HepG2 (cell line): Measurements from ENCODE around the gene RAD9A. TPM values are rescaled to one million over a fixed set of nuclear protein-coding genes. Genes with fewer than 3 reads are reported as not detected.
A peak's percentile ranks its signal among the peaks of the same experiment; 100 is the strongest.

ENCODE experiments used
- ATAC-seq: fragments of 200-7000 bp; cut with Tn5 transposase; 3 replicates; pipeline ENCODE4 v1.9.1; 2020; ENCODE audit warnings: mild to moderate bottlenecking, moderate library complexity
- BruUV-seq: library from RNA; stranded (reverse); fragments of 400-500 nt; replicated peaks from 2 replicates; lab custom pipeline; 2021; lab: Mats Ljungman, UMichigan
- CTCF ChIA-PET: fragments of 300-600 bp; formaldehyde crosslinking; extraction: SDS; loops from one replicate; lab custom pipeline; 2021; ENCODE audit warnings: low total read pairs, inconsistent platforms, low intra/inter-chr PET ratio; lab: Yijun Ruan, JAX
- POLR2A ChIA-PET: fragments of 350-600 bp; sonication (Branson Sonifier 250); formaldehyde crosslinking; loops from one replicate; lab custom pipeline; 2020; ENCODE audit warnings: antibody characterized with exemption, inconsistent platforms; lab: Yijun Ruan, JAX
- DNase-seq: peaks from one replicate; pipeline ENCODE4 v3.0.0-alpha.2; 2015; ENCODE audit warnings: low spot score
- FAIRE-seq: peaks from 3 replicates; lab custom pipeline; 2011; peaks lifted over from hg19 to GRCh38; lab: Jason Lieb, UNC
- H2AFZ ChIP-seq: one replicate; pipeline ENCODE4 v1.6.1; 2011; ENCODE audit warnings: low read length, inconsistent platforms
- H3K27ac ChIP-seq: fragments of 300-600 bp; 3 replicates; pipeline ENCODE4 v1.8.0; 2011; ENCODE audit warnings: mixed run types, mild to moderate bottlenecking, mixed read lengths, low read length, inconsistent platforms; ENCODE audit not compliant: insufficient read depth; ENCODE audit errors: extremely low read length
- H3K27me3 ChIP-seq, 2 experiments: fragments of 200-600 bp in 1 of 2; 2 replicates in 1 of 2; 3 replicates in 1 of 2; pipeline versions ENCODE4 v1.6.0 to v1.8.0; 2011; ENCODE audit warnings: low read length in 2 of 2, mild to moderate bottlenecking in 2 of 2, moderate library complexity in 2 of 2, inconsistent platforms in 1 of 2; ENCODE audit not compliant: insufficient read depth in 2 of 2, control insufficient read depth in 1 of 2
- H3K36me3 ChIP-seq, 2 experiments: fragments of 200-600 bp in 1 of 2; replicated peaks in 1 of 2; 2 replicates in 1 of 2; 3 replicates in 1 of 2; pipeline versions ENCODE4 v1.5.1 to v1.8.0; 2011; ENCODE audit warnings: low read length in 2 of 2, inconsistent platforms in 1 of 2; ENCODE audit not compliant: insufficient read depth in 2 of 2, control insufficient read depth in 1 of 2
- H3K4me1 ChIP-seq: 2 replicates; pipeline ENCODE4 v1.5.1; 2012; ENCODE audit warnings: low read length, inconsistent platforms; ENCODE audit not compliant: insufficient read depth
- H3K4me2 ChIP-seq: 2 replicates; pipeline ENCODE4 v1.6.0; 2011; ENCODE audit warnings: low read depth, low read length, inconsistent platforms
- H3K4me3 ChIP-seq, 3 experiments: fragments of 200-600 bp in 1 of 3; sonication (generic), shearing (Covaris generic) in 1 of 3; replicated peaks in 1 of 3; 2 replicates each; pipeline ENCODE4 v1.5.1; 2011 to 2016; ENCODE audit warnings: low read length in 3 of 3, inconsistent platforms in 2 of 3, low read depth in 2 of 3, mild to moderate bottlenecking in 2 of 3, control low read depth in 1 of 3, mixed read lengths in 1 of 3; ENCODE audit not compliant: insufficient read depth in 1 of 3
- H3K79me2 ChIP-seq: one replicate; pipeline ENCODE4 v1.6.1; 2011; ENCODE audit warnings: low read length, inconsistent platforms; ENCODE audit not compliant: insufficient read depth
- H3K9ac ChIP-seq: 2 replicates; pipeline ENCODE4 v1.6.0; 2011; ENCODE audit warnings: mild to moderate bottlenecking, low read depth, low read length, inconsistent platforms; ENCODE audit not compliant: insufficient read depth
- H3K9me3 ChIP-seq: 2 replicates; pipeline ENCODE4 v1.5.1; 2012; ENCODE audit warnings: mild to moderate bottlenecking, low read length
- H4K20me1 ChIP-seq: 2 replicates; pipeline ENCODE4 v1.6.0; 2011; ENCODE audit warnings: inconsistent platforms, mild to moderate bottlenecking, low read length, moderate library complexity; ENCODE audit not compliant: insufficient read depth
- AGO2 ChIP-seq: fragments of 200-400 bp; formaldehyde crosslinking; optimal IDR thresholded peaks from 2 replicates; pipeline ENCODE3; 2017; ENCODE audit warnings: mild to moderate bottlenecking, low read depth, low read length, moderate library complexity
- NFIB ChIP-seq: sonication (generic); formaldehyde crosslinking; IDR thresholded peaks from 2 replicates; pipeline ENCODE4 v1.9.0; 2021; ENCODE audit warnings: missing genetic modification reagents, mild to moderate bottlenecking, borderline replicate concordance
- POLR2A ChIP-seq, 2 experiments: IDR thresholded peaks; 2 replicates each; pipeline ENCODE4 v1.6.1; 2011; ENCODE audit warnings: low read depth in 2 of 2, low read length in 2 of 2, mild to moderate bottlenecking in 1 of 2, moderate library complexity in 1 of 2; ENCODE audit not compliant: insufficient read depth in 1 of 2
- RBFOX2 ChIP-seq: fragments of 200-400 bp; formaldehyde crosslinking; IDR thresholded peaks from 2 replicates; pipeline ENCODE4 v1.6.1; 2017; ENCODE audit warnings: low read depth, mild to moderate bottlenecking, low read length
- STAG1 ChIP-seq: sonication (generic); formaldehyde crosslinking; IDR thresholded peaks from 2 replicates; pipeline ENCODE4 v1.4.0; 2020; ENCODE audit warnings: missing genetic modification reagents
- ZNF337 ChIP-seq: sonication (generic); formaldehyde crosslinking; IDR thresholded peaks from 2 replicates; pipeline ENCODE4 v1.5.1; 2020; ENCODE audit warnings: missing genetic modification reagents, low read depth, mild to moderate bottlenecking, borderline replicate concordance
- ZNF768 ChIP-seq: sonication (generic); formaldehyde crosslinking; IDR thresholded peaks from 2 replicates; pipeline ENCODE4 v1.4.0; 2020; ENCODE audit warnings: missing genetic modification reagents
- WGBS: methylation state at CpG from one replicate; pipeline ENCODE4 v1.1.6; 2017; ENCODE audit warnings: low lambda C conversion rate; 5-methylcytosine and 5-hydroxymethylcytosine counted together
- in situ Hi-C: cut with HindIII; loops from 2 replicates; pipeline ENCODE4 v1.10.0; 2017; ENCODE audit warnings: low pct_unique_long_range_greater_than_20kb; ENCODE audit not compliant: extremely low pct_ligation_motif_present
- intact Hi-C: fragments of 100-400 bp; cut with micrococcal nuclease; formaldehyde crosslinking; loops from one replicate; pipeline ENCODE4 v1.10.0; 2022; ENCODE audit not compliant: unreplicated experiment
- polyA plus RNA-seq, 8 experiments: library from polyadenylated mRNA; depleted of rRNA in 3 of 8; stranded (reverse) in 7 of 8; unstranded in 1 of 8; fragments of >200 nt; fragmentation: Illumina TruSeq in 4 of 8; extraction: Trizol in 4 of 8; gene quantifications; 2 replicates each; pipeline versions ENCODE4 v1.2.1 to v1.2.3, GENCODE V29; 2011 to 2016; ENCODE audit warnings: low read depth in 4 of 8, missing spikeins in 1 of 8, mixed read lengths in 1 of 8; ENCODE audit not compliant: insufficient read depth in 1 of 8
- total RNA-seq, 5 experiments: library from RNA; depleted of rRNA; stranded (reverse); fragments of >200 nt; fragmentation: Illumina TruSeq; extraction: Trizol; gene quantifications; 2 replicates each; pipeline ENCODE4 v1.2.3, GENCODE V29; 2016; ENCODE audit warnings: low read depth in 1 of 5
- TF ChIP-seq, protein P1 (sequence below): sonication (generic); formaldehyde crosslinking; IDR thresholded peaks from 2 replicates; pipeline ENCODE4 v1.4.0; 2020; ENCODE audit warnings: missing genetic modification reagents
- TF ChIP-seq, protein P2 (sequence below): sonication (generic); formaldehyde crosslinking; IDR thresholded peaks from 2 replicates; pipeline ENCODE4 v1.5.0; 2020; ENCODE audit warnings: missing genetic modification reagents
- TF ChIP-seq, protein P3 (sequence below): sonication (generic); formaldehyde crosslinking; IDR thresholded peaks from 2 replicates; pipeline ENCODE4 v1.5.0; 2020; ENCODE audit warnings: mild to moderate bottlenecking, missing genetic modification reagents, moderate library complexity

Gene RAD9A
- total and polyA plus RNA-seq, 2 of the 13 experiments (the other 11 are each of a cell fraction or from before 2014, with no cell fraction given), result 10.1 to 15.7 TPM

DNA sequence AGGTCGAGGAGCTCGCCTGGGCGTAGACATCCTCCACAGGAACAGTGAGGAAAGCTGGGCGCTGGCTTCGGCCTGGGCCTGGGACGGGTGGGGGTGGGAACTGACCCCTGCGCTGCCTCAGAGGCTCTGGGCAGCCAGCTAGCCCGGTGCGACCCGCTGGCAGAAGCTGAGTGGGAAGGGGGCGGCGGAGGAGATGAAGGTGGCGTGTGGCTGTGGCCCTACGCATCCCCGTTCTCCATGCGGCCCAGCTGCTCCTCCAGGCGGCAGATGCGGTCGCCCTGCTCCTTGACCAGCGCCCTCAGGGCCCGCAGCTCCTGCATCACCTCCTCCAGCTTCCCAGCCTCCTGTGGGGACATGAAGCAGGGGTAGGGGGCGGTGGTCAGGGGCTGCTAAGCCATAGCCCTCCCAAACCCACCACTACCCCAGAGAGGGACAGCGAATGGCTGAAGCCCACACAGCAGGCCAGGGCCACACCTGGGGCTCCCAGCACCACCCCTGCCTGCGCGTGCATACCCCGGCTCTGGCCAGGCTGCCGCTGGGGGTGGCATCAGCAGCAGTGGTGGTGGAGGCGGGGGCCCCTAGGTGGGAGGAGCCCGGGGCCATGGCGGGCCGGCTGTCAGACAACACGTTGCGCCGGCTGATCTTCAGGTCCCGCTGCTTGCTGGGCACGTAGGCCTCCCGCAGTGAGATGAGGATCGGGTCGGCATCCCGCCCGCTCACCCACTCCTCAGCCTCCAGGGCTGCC lies 46.5 kb downstream of the RAD9A start:
- CTCF ChIA-PET, result no interaction called here
- no TSS peak for BruUV-seq
- intact Hi-C loops (no loop called here), in situ Hi-C loops (no loop called here)
- Histone ChIP-seq H3K79me2 (peaks cover 3% of the 10 kb centered on the region), H3K4me2 (no peak overlapping the region), H3K36me3 (peaks cover 8 to 14% of the 10 kb centered on the region in 2 experiments; a peak in 4 of 5 replicates), H3K9me3 (no peaks in the 10 kb centered on the region), H3K27ac (no peak overlapping the region), H3K9ac (no peak overlapping the region), H4K20me1 (no peaks in the 10 kb centered on the region), H3K4me3 (no peak overlapping the region), H3K27me3 (no peaks in the 10 kb centered on the region), H3K4me1 (peaks cover 8% of the 10 kb centered on the region), H2AFZ (no peak overlapping the region)
- FAIRE-seq (no peak), DNase-seq (no peak), ATAC-seq (no peak)
- 91% methylated on average over 7 of the region's 41 CpGs for WGBS
- POLR2A ChIA-PET, result interaction anchor here (1.0 to 1.1 kb wide), 2 partner anchors 10 to 27 kb away, joined by 3 to 5 read pairs; partner anchors contain the start of gene RPS6KB2
- TF ChIP-seq ZNF768 (CRISPR knock-in tag), result peak; percentile 91
- TF ChIP-seq NFIB (CRISPR knock-in tag), result no peak
- peak; percentile 68 for TF ChIP-seq RBFOX2
- no peak for TF ChIP-seq ZNF337 (CRISPR knock-in tag)

DNA sequence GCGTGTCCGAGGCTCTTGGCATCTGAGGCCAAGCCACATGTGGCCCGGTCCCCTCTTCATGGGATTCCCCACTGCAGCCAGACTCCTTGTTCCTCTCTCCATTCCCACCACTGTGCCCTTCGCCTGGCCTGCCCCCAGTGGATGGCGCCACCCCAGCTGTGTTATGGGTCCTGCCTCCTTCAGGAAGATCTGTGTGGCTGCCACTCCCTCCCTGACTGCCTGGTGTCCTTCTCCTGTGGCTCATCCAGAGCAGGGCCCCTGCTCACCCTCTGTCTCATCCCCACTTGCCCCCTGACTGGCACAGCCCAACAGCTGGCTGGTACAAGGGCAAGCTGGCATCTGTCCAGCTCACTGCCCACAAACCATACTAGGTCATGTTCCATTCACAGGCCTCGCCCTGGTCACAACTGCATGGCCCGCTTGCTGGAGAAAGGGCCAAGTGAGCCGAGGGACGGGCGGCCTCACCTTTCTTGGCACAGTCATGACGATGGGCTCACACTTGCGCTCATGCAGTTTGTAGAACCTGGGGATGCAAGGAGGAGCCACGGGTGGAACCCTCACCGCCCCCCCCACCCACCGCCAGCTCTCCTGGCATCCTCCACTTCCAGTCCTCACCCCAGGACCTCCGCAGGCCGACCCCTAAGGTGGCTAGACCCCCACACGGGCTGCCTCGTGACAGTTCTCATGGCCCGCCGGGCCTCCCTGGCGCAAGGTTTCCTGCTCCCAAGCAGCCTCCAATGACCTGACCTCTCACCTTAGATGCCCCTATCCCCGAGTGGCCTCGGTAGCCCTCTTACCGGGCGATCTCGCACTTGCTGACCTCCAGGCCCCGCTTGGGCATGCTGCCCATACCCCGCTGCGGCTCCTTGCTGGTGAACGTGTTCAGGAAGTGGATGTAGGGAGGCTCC lies 47.8 kb downstream of the RAD9A start:
- intact Hi-C loops, result no loop called here
- no peak for FAIRE-seq
- TF ChIP-seq, protein P1, sequence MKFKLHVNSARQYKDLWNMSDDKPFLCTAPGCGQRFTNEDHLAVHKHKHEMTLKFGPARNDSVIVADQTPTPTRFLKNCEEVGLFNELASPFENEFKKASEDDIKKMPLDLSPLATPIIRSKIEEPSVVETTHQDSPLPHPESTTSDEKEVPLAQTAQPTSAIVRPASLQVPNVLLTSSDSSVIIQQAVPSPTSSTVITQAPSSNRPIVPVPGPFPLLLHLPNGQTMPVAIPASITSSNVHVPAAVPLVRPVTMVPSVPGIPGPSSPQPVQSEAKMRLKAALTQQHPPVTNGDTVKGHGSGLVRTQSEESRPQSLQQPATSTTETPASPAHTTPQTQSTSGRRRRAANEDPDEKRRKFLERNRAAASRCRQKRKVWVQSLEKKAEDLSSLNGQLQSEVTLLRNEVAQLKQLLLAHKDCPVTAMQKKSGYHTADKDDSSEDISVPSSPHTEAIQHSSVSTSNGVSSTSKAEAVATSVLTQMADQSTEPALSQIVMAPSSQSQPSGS, result no peak
- TF ChIP-seq, protein P2, sequence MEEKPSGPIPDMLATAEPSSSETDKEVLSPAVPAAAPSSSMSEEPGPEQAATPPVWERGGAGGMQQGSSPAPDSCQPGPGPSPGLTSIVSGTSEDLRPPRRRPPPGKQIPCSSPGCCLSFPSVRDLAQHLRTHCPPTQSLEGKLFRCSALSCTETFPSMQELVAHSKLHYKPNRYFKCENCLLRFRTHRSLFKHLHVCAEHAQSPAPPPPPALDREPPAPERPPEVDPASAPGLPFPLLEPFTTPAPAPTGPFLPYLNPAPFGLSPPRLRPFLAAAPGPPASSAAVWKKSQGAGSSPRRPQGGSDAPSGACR (CRISPR knock-in tag), result no peak
- TF ChIP-seq STAG1 (CRISPR knock-in tag) (peak; percentile 34; the same call in 1 of the 2 replicates), POLR2A (IDR thresholded peaks at IDR 0.05; ENCODE audit: insufficient read depth in 1 of 2, low read depth in 2 of 2, low read length in 2 of 2) (0 out of 4 replicates have a peak, but pooled peaks of 1 of the 2 experiments have one; percentile 10), AGO2 (peak; percentile 32)
- TF ChIP-seq, protein P3, sequence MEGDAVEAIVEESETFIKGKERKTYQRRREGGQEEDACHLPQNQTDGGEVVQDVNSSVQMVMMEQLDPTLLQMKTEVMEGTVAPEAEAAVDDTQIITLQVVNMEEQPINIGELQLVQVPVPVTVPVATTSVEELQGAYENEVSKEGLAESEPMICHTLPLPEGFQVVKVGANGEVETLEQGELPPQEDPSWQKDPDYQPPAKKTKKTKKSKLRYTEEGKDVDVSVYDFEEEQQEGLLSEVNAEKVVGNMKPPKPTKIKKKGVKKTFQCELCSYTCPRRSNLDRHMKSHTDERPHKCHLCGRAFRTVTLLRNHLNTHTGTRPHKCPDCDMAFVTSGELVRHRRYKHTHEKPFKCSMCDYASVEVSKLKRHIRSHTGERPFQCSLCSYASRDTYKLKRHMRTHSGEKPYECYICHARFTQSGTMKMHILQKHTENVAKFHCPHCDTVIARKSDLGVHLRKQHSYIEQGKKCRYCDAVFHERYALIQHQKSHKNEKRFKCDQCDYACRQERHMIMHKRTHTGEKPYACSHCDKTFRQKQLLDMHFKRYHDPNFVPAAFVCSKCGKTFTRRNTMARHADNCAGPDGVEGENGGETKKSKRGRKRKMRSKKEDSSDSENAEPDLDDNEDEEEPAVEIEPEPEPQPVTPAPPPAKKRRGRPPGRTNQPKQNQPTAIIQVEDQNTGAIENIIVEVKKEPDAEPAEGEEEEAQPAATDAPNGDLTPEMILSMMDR (CRISPR knock-in tag), result peak; percentile 43

More for the DNA sequence above, 47.8 kb downstream of the RAD9A start:
- H4K20me1 ChIP-seq, result no peaks in the 10 kb centered on the region
- peak; percentile 19 for DNase-seq
- ChIA-PET CTCF (no interaction called here), POLR2A (interaction anchor here (1.0 kb wide), 1 partner anchor 25 kb away, joined by 3 read pairs; no protein-coding TSS in a partner anchor)
- H3K9ac ChIP-seq, result no peak overlapping the region
- H3K27ac ChIP-seq, result no peak overlapping the region
- H3K9me3 ChIP-seq, result no peaks in the 10 kb centered on the region
- H3K27me3 ChIP-seq, result no peaks in the 10 kb centered on the region
- H3K4me3 ChIP-seq, result no peak overlapping the region
- peaks cover 3% of the 10 kb centered on the region for H3K79me2 ChIP-seq
- in situ Hi-C loops, result no loop called here
- no TSS peak for BruUV-seq
- peaks cover 15% of the 10 kb centered on the region for H3K4me1 ChIP-seq
- peaks cover 2 to 4% of the 10 kb centered on the region in 2 experiments; a peak in 2 of 5 replicates for H3K36me3 ChIP-seq
- H3K4me2 ChIP-seq, result no peak overlapping the region
- ATAC-seq, result peak; percentile 40
- H2AFZ ChIP-seq, result no peak overlapping the region
- 97% methylated on average over 22 of the region's 31 CpGs for whole genome bisulfite sequencing
